WTC11 (cell line): ENCODE measurements around the gene UBXN11.

Experiments used
- SMAD3 ChIP-seq: sonication (generic); formaldehyde crosslinking; IDR thresholded peaks from 2 replicates; pipeline ENCODE4 v1.8.0; 2022; ENCODE audit warnings: missing genetic modification reagents, mild to moderate bottlenecking, borderline replicate concordance
- TP53 ChIP-seq: sonication (generic); formaldehyde crosslinking; IDR thresholded peaks from 2 replicates; pipeline ENCODE4 v1.8.1; 2023; ENCODE audit warnings: mild to moderate bottlenecking, missing genetic modification reagents
- TF ChIP-seq, protein P1 (sequence below): fragments of 200-600 bp; IDR thresholded peaks from 2 replicates; pipeline ENCODE4 v1.8.0; 2022; ENCODE audit warnings: antibody characterized with exemption

DNA sequence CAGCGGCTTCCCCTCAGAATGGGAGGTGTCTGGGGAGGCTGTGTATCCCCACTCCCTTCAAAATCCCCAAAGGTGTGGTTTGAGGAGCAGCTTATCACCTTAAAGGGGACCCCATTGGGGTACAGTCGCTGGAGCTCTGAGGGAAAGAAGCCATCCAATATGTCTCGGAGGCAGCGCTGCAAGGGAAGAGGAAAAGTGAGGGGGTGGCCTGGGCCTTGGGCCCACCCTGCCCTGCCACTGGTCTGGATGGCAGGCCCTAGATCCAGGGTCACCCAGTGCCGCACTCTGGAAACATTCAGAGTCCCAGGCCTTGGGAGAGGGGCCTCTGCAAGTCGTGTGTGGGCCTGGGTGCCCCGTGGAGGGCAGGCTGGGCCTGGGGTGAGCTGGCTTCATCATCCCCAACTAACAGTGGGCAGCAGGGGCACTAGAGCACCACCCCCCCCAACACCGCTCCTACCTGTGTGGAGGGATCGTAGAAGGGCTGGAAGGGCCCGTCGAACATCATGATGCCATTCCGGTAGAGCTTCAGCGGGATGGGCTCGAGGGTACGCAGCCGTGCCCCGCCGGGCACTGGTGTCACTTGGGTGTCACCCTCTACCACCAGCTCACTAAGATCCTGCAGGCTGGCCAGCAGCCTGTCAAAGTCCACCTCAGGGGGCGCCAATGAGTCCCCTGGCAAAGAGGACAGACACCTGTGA lies 20.9 kb downstream of the UBXN11 start:
- TF ChIP-seq, protein P1, sequence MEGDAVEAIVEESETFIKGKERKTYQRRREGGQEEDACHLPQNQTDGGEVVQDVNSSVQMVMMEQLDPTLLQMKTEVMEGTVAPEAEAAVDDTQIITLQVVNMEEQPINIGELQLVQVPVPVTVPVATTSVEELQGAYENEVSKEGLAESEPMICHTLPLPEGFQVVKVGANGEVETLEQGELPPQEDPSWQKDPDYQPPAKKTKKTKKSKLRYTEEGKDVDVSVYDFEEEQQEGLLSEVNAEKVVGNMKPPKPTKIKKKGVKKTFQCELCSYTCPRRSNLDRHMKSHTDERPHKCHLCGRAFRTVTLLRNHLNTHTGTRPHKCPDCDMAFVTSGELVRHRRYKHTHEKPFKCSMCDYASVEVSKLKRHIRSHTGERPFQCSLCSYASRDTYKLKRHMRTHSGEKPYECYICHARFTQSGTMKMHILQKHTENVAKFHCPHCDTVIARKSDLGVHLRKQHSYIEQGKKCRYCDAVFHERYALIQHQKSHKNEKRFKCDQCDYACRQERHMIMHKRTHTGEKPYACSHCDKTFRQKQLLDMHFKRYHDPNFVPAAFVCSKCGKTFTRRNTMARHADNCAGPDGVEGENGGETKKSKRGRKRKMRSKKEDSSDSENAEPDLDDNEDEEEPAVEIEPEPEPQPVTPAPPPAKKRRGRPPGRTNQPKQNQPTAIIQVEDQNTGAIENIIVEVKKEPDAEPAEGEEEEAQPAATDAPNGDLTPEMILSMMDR: peak; percentile 61
- TF ChIP-seq TP53: no peak
- no peak for TF ChIP-seq SMAD3 (CRISPR knock-in tag)
